Lower leg skin (tissue), 3 donors: ENCODE results near the gene PIGQ.

Experiments
- POLR2A ChIP-seq, 2 donors: fragments of 450-650 bp; IDR thresholded peaks; one replicate each; pipeline ENCODE4 v1.6.1; 2016 to 2017; ENCODE audit warnings: antibody characterized with exemption in 2 of 2, mild to moderate bottlenecking in 1 of 2, moderate library complexity in 1 of 2
- TF ChIP-seq, protein P1 (sequence below), 3 donors: fragments of 450-650 bp; IDR thresholded peaks; one replicate each; pipeline ENCODE4 v1.5.1; 2016; ENCODE audit warnings: antibody characterized with exemption in 3 of 3, mild to moderate bottlenecking in 3 of 3, moderate library complexity in 2 of 3

DNA sequence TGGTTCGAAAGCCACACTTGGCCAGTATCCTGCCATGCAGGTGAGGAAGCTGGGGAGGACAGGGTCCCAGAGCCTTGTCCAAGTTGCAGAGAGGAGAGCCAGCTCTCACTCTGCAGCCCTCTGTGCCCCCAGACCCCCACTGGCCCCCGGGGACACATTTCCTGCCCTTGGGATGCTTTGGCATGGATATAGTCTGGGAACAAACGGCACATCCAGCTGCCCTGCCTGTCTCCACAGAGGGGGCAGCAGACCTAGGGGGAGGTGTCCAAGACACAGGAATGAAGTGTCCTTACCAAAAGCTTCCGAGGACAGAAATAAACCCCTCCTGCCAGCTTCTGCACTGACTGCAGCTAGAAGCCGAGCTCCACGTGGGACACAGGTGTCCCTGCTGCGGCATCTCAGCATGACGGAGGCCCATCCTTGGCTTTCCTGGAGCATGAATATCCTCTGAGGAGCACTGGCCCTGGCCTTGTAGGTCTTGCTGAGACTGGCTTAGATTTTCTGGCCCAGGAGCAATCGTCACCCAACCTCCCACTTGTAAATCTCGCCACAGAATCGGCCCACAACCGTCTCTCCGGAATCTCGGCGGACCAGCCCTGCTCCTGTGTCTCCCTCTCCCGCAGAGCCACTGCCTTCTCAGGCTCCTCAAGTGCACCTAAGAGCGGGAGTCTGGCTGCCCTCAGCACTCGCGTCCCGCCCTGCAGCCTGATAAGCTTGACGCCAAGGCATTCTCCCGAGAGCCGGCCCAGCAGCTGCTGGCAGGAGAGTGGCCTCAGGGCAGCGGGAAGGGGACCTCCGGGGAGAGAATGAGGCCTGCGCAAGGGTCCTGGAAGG, 43.4 kb upstream of the PIGQ start:
- TF ChIP-seq, protein P1, sequence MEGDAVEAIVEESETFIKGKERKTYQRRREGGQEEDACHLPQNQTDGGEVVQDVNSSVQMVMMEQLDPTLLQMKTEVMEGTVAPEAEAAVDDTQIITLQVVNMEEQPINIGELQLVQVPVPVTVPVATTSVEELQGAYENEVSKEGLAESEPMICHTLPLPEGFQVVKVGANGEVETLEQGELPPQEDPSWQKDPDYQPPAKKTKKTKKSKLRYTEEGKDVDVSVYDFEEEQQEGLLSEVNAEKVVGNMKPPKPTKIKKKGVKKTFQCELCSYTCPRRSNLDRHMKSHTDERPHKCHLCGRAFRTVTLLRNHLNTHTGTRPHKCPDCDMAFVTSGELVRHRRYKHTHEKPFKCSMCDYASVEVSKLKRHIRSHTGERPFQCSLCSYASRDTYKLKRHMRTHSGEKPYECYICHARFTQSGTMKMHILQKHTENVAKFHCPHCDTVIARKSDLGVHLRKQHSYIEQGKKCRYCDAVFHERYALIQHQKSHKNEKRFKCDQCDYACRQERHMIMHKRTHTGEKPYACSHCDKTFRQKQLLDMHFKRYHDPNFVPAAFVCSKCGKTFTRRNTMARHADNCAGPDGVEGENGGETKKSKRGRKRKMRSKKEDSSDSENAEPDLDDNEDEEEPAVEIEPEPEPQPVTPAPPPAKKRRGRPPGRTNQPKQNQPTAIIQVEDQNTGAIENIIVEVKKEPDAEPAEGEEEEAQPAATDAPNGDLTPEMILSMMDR (IDR thresholded peaks at IDR 0.05): no peak
- TF ChIP-seq POLR2A (IDR thresholded peaks at IDR 0.05): no peak
